Esophagus squamous epithelium (tissue), 4 donors: ENCODE results near the gene TOB2.

ENCODE experiments used
- POLR2A ChIP-seq, 4 donors: fragments of 450-650 bp; IDR thresholded peaks; one replicate each; pipeline ENCODE4 v1.6.1; 2017; ENCODE audit warnings: antibody characterized with exemption in 4 of 4, mild to moderate bottlenecking in 4 of 4, moderate library complexity in 3 of 4
- TF ChIP-seq, protein P1 (sequence below), 6 experiments: fragments of 450-650 bp in 4 of 6; fragments of 200-600 bp in 2 of 6; sonication (generic) in 2 of 6; IDR thresholded peaks; one replicate each; pipeline ENCODE4 v1.5.1; 2016 to 2019; ENCODE audit warnings: antibody characterized with exemption in 6 of 6, mild to moderate bottlenecking in 4 of 6, moderate library complexity in 4 of 6

DNA sequence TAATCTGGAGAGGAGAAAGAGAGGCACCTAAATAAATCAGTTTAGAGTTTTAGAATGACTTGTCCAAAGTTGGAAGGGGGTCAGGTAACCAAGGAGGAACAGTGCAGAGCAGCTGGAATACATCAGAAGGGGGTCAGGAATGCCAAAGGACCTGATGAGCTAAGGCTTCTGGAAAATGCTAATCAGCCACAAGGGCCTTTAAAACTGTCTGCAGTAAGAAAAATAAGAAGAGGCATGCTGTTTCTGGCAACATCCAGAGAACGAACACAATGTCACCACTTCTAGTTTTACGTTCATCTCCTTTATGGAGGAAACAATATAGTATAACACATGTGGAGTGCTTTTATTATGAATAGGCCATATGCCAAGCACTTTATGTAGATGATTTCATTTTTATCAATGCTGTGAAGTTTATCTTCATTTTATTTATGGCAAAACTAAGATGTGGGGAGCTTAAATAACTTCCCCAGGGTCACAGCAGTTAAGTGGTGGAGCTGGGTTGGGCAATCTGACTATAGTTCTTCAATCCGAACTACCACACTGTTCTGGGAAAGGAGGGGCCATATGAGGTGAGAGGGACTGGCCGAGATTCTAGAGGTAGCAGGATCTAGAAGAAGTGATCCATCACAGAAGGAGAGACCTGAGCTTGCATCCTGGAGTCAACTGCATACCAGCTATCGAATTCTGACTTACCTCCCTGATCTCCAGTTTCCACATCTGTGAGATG lies 44.9 kb upstream of the TOB2 start:
- TF ChIP-seq, protein P1, sequence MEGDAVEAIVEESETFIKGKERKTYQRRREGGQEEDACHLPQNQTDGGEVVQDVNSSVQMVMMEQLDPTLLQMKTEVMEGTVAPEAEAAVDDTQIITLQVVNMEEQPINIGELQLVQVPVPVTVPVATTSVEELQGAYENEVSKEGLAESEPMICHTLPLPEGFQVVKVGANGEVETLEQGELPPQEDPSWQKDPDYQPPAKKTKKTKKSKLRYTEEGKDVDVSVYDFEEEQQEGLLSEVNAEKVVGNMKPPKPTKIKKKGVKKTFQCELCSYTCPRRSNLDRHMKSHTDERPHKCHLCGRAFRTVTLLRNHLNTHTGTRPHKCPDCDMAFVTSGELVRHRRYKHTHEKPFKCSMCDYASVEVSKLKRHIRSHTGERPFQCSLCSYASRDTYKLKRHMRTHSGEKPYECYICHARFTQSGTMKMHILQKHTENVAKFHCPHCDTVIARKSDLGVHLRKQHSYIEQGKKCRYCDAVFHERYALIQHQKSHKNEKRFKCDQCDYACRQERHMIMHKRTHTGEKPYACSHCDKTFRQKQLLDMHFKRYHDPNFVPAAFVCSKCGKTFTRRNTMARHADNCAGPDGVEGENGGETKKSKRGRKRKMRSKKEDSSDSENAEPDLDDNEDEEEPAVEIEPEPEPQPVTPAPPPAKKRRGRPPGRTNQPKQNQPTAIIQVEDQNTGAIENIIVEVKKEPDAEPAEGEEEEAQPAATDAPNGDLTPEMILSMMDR (IDR thresholded peaks at IDR 0.05): no peak
- no peak for TF ChIP-seq POLR2A (IDR thresholded peaks at IDR 0.05)
